ENCODE measurements around the gene SNAP23. TPM values are rescaled to one million over a fixed set of nuclear protein-coding genes. Genes with fewer than 3 reads are reported as not detected.

Gene SNAP23
- total RNA-seq, 1 experiment from 2014 or later, result 31.2 TPM

DNA sequence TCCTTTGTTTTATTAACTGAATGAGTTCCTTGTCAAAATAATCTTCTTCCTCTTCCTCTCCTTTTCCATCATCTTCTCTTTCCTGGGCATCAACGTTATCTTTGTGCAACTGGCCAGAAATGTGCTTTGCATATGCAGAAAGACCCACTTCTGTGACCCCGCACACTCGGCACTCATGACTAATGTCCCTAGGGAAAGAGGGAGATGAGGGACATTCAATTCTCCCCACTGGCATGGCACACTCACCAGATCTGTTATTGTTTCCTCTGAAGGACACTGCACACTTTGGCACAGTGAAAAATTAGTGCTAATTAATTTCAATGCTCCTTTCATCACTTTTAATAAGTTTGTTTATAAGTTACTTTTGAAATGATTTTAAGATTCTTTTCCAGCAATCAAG is 38.5 kb upstream of the SNAP23 start:
- intact Hi-C loops (cut with micrococcal nuclease), result no loop called here
- TF ChIP-seq, protein P1, sequence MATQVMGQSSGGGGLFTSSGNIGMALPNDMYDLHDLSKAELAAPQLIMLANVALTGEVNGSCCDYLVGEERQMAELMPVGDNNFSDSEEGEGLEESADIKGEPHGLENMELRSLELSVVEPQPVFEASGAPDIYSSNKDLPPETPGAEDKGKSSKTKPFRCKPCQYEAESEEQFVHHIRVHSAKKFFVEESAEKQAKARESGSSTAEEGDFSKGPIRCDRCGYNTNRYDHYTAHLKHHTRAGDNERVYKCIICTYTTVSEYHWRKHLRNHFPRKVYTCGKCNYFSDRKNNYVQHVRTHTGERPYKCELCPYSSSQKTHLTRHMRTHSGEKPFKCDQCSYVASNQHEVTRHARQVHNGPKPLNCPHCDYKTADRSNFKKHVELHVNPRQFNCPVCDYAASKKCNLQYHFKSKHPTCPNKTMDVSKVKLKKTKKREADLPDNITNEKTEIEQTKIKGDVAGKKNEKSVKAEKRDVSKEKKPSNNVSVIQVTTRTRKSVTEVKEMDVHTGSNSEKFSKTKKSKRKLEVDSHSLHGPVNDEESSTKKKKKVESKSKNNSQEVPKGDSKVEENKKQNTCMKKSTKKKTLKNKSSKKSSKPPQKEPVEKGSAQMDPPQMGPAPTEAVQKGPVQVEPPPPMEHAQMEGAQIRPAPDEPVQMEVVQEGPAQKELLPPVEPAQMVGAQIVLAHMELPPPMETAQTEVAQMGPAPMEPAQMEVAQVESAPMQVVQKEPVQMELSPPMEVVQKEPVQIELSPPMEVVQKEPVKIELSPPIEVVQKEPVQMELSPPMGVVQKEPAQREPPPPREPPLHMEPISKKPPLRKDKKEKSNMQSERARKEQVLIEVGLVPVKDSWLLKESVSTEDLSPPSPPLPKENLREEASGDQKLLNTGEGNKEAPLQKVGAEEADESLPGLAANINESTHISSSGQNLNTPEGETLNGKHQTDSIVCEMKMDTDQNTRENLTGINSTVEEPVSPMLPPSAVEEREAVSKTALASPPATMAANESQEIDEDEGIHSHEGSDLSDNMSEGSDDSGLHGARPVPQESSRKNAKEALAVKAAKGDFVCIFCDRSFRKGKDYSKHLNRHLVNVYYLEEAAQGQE (IDR thresholded peaks at IDR 0.05; ENCODE audit: low read depth), result no peak
- TF ChIP-seq FOSL1 (IDR thresholded peaks at IDR 0.05; ENCODE audit: low read depth) (no peak), ELF1 (IDR thresholded peaks at IDR 0.05; ENCODE audit: borderline replicate concordance, low read depth) (no peak), TCF7L2 (IDR thresholded peaks at IDR 0.05; ENCODE audit: borderline replicate concordance, extremely low read depth, insufficient read depth, insufficient read length) (no peak), JUND (IDR thresholded peaks at IDR 0.05) (no peak), ATF3 (IDR thresholded peaks at IDR 0.05) (no peak), ZNF274 (IDR thresholded peaks at IDR 0.05; ENCODE audit: low read depth, low read length) (no peak), CBX3 (IDR thresholded peaks at IDR 0.05; ENCODE audit: low read depth) (no peak), SP1 (IDR thresholded peaks at IDR 0.05; ENCODE audit: low read depth) (no peak), SRF (IDR thresholded peaks at IDR 0.05; ENCODE audit: low read depth) (no peak), RAD21 (IDR thresholded peaks at IDR 0.05; ENCODE audit: low read depth) (no peak), POLR2A (IDR thresholded peaks at IDR 0.05; ENCODE audit: borderline replicate concordance, extremely low read depth, insufficient read depth, insufficient read length) (no peak), SIN3A (IDR thresholded peaks at IDR 0.05; ENCODE audit: low read depth) (no peak), EGR1 (IDR thresholded peaks at IDR 0.05; ENCODE audit: low read depth) (no peak), EZH2phosphoT487 (IDR thresholded peaks at IDR 0.05; ENCODE audit: borderline replicate concordance) (no peak)
- TF ChIP-seq, protein P2, sequence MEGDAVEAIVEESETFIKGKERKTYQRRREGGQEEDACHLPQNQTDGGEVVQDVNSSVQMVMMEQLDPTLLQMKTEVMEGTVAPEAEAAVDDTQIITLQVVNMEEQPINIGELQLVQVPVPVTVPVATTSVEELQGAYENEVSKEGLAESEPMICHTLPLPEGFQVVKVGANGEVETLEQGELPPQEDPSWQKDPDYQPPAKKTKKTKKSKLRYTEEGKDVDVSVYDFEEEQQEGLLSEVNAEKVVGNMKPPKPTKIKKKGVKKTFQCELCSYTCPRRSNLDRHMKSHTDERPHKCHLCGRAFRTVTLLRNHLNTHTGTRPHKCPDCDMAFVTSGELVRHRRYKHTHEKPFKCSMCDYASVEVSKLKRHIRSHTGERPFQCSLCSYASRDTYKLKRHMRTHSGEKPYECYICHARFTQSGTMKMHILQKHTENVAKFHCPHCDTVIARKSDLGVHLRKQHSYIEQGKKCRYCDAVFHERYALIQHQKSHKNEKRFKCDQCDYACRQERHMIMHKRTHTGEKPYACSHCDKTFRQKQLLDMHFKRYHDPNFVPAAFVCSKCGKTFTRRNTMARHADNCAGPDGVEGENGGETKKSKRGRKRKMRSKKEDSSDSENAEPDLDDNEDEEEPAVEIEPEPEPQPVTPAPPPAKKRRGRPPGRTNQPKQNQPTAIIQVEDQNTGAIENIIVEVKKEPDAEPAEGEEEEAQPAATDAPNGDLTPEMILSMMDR (IDR thresholded peaks at IDR 0.05 in 2 of 3, conservative IDR thresholded peaks at IDR 0.05 in 1 of 3; ENCODE audit: borderline replicate concordance in 1 of 3, insufficient read depth in 1 of 3, low read depth in 2 of 3, low read length in 2 of 3), result no peak
- TF ChIP-seq, protein P3, sequence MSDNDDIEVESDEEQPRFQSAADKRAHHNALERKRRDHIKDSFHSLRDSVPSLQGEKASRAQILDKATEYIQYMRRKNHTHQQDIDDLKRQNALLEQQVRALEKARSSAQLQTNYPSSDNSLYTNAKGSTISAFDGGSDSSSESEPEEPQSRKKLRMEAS (IDR thresholded peaks at IDR 0.05), result no peak
- no TSS peak for BruUV-seq (replicated peaks)
- Histone ChIP-seq H3K9me3 (ENCODE audit: control insufficient read depth in 1 of 2, insufficient read depth in 1 of 2, low read depth in 1 of 2, low read length in 2 of 2) (no peaks in the 10 kb centered on the region), H3K27me3 (ENCODE audit: insufficient read depth, low read length) (no peaks in the 10 kb centered on the region), H3K27ac (ENCODE audit: low read depth, low read length) (no peak overlapping the region), H4K20me1 (ENCODE audit: insufficient read depth) (no peaks in the 10 kb centered on the region), H2AFZ (ENCODE audit: low read depth, low read length, poor library complexity, severe bottlenecking) (no peak overlapping the region), H3K9me2 (ENCODE audit: insufficient read depth) (no peaks in the 10 kb centered on the region), H3K9ac (ENCODE audit: low read length) (no peak overlapping the region), H3K4me1 (ENCODE audit: control insufficient read depth in 1 of 2, insufficient read depth in 2 of 2, low read length in 2 of 2) (no peaks in the 10 kb centered on the region), H3K4me2 (ENCODE audit: low read length) (no peak overlapping the region), H3K4me3 (replicated peaks in 1 of 2; ENCODE audit: low read depth in 1 of 2, low read length in 2 of 2) (no peak overlapping the region), H3K79me2 (ENCODE audit: insufficient read depth, low read length) (no peaks in the 10 kb centered on the region), H3K36me3 (ENCODE audit: control insufficient read depth in 1 of 2, insufficient read depth in 2 of 2, low read length in 2 of 2) (peaks cover 0 to 2% of the 10 kb centered on the region in 2 experiments; a peak in 2 of 4 replicates)
- CTCF ChIA-PET, result no interaction called here
- DNase-seq (ENCODE audit: low read depth, low spot score) (no peak), ATAC-seq (no peak)
- POLR2A ChIA-PET, result no interaction called here
- RAD21 ChIA-PET (ENCODE audit: low non-redundant PET in 1 of 2, low total read pairs in 2 of 2, uncharacterized antibody in 2 of 2, unreplicated experiment in 2 of 2), result no interaction called here
